22Rv1 (cell line): ENCODE measurements around the gene RNASE4.

Source experiments
- H3K27ac ChIP-seq: fragments of 450-650 bp; 2 replicates; pipeline ENCODE4 v1.5.1; 2017
- CTCF ChIP-seq: fragments of 450-650 bp; IDR thresholded peaks from 2 replicates; pipeline ENCODE4 v1.5.1; 2017; ENCODE audit warnings: mild to moderate bottlenecking
- ZFX ChIP-seq: fragments of 450-650 bp; IDR thresholded peaks from 2 replicates; pipeline ENCODE4 v1.6.1; 2017; ENCODE audit warnings: antibody characterized with exemption, borderline replicate concordance

The RNASE4 gene

GRCh38 chr14:20745571-20746358 lies 61.4 kb downstream of the RNASE4 start, which contains the start of gene EDDM3A:
EDDM3A (plus strand) TSS chr14:20745887; CDS start chr14:20747581, 1,694 bp downstream.
- TF ChIP-seq ZFX (no peak), CTCF (no peak)
- H3K27ac ChIP-seq, result no peak within 1 kb of the TSS

GRCh38 chr14:20746566-20746965 lies 62.2 kb downstream of the RNASE4 start:
- H3K27ac ChIP-seq, result no peak overlapping the region
- TF ChIP-seq ZFX (no peak), CTCF (no peak)

DNA sequence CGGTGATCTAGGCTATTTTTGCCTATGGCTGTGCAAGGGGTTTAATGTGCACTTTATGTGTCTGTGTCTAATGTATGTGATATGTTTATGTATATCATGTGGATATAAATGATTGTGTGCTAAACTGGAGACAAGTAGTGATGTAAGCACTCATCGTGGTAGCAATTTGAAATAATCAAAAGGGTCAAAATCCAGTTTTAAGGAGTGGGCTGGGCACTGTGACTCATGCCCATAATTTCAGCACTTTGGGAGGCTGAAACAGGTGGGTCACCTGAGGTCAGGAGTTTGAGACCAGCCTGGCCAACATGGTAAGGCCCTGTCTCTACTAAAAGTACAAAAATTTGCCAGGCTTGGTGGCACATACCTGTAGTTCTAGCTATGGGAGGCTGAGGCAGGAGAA lies 64.1 kb downstream of the RNASE4 start:
- no peak overlapping the region for H3K27ac ChIP-seq
- TF ChIP-seq CTCF (no peak), ZFX (no peak)

DNA sequence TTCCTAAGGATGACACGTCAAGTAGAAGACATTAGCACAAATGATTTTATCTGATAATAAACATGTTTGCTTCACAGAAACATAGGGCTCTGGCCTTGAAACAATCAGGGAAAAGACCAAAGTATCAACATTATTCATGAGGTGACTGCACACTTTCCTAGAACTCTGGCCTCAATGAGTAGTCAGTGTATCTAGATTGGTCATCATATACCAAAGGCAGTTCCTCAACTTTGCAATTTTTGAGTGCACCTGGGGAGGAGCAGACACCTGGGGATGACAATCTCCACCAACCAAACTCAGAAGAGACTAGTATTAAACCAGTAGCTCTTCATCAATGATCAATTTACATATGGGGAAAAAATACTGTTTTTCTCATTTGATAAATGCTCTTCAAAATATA lies 65.8 kb downstream of the RNASE4 start:
- H3K27ac ChIP-seq, result no peak overlapping the region
- TF ChIP-seq ZFX (no peak), CTCF (no peak)
